K562 (cell line): ENCODE results near the gene NES. TPM values are rescaled to one million over a fixed set of nuclear protein-coding genes. Genes with fewer than 3 reads are reported as not detected.

Experiments used
- ATF7 ChIP-seq: fragments of 450-650 bp; IDR thresholded peaks from 2 replicates; pipeline ENCODE4 v1.7.1; 2014; ENCODE audit warnings: mild to moderate bottlenecking, moderate library complexity
- ELF1 ChIP-seq: fragments of 200-800 bp; sonication (Bioruptor generic); IDR thresholded peaks from 2 replicates; pipeline ENCODE4 v1.6.1; 2016; ENCODE audit warnings: missing genetic modification characterization, missing compliant biosample characterization
- KLF16 ChIP-seq: IDR thresholded peaks from 2 replicates; pipeline ENCODE4 v1.6.1; 2016; ENCODE audit warnings: antibody characterized with exemption
- MAFG ChIP-seq: fragments of 450-650 bp; conservative IDR thresholded peaks from 2 replicates; pipeline ENCODE4 v1.6.1; 2016; ENCODE audit warnings: missing genetic modification characterization, missing compliant biosample characterization
- PRDM10 ChIP-seq: fragments of 450-650 bp; IDR thresholded peaks from 2 replicates; pipeline ENCODE4 v1.6.1; 2018; ENCODE audit not compliant: partially characterized antibody
- RBBP5 ChIP-seq: fragments of 200-600 bp; sonication (generic); IDR thresholded peaks from 2 replicates; pipeline ENCODE4 v1.6.1; 2012; ENCODE audit warnings: borderline replicate concordance, mild to moderate bottlenecking, low read length, control low read depth, inconsistent platforms; ENCODE audit not compliant: insufficient read depth, poor library complexity, severe bottlenecking
- TAF1 ChIP-seq: IDR thresholded peaks from 2 replicates; pipeline ENCODE4 v1.6.1; 2011; ENCODE audit warnings: mild to moderate bottlenecking, low read length, moderate library complexity; ENCODE audit not compliant: insufficient read depth, control insufficient read depth, severe bottlenecking; ENCODE audit errors: extremely low read depth
- ZBTB17 ChIP-seq: fragments of 450-650 bp; formaldehyde crosslinking; IDR thresholded peaks from 2 replicates; pipeline ENCODE4 v1.4.0; 2020; ENCODE audit warnings: mild to moderate bottlenecking
- ZFX ChIP-seq: sonication (generic); formaldehyde crosslinking; IDR thresholded peaks from 2 replicates; pipeline ENCODE4 v1.8.0; 2022; ENCODE audit warnings: mild to moderate bottlenecking, missing genetic modification reagents, moderate library complexity
- ZNF354B ChIP-seq: fragments of 250-450 bp; sonication (Bioruptor Pico); IDR thresholded peaks from 2 replicates; pipeline ENCODE4 v1.4.0; 2020
- polyA plus RNA-seq, 8 experiments: library from polyadenylated mRNA; depleted of rRNA in 4 of 8; stranded (reverse) in 5 of 8; unstranded in 3 of 8; fragments of >200 nt; fragmentation: Nextera tagmentation in 2 of 8; fragmentation: Illumina TruSeq in 1 of 8; extraction: Ambion mirVana in 2 of 8; extraction: Trizol in 1 of 8; gene quantifications; 2 replicates each; pipeline versions ENCODE4 v1.2.1 to v1.2.3, GENCODE V29; 2011 to 2014; ENCODE audit warnings: inconsistent platforms in 1 of 8, missing spikeins in 1 of 8
- total RNA-seq, 7 experiments: library from RNA; depleted of rRNA in 6 of 7; stranded (reverse); fragments of >200 nt in 6 of 7; fragmentation: Illumina TruSeq in 2 of 7; extraction: Trizol in 2 of 7; gene quantifications; 2 replicates each; pipeline versions ENCODE4 v1.2.1 to v1.2.3, GENCODE V29; 2011 to 2021; ENCODE audit warnings: low replicate concordance in 1 of 7
- TF ChIP-seq, protein P1 (sequence below): fragments of 450-650 bp; IDR thresholded peaks from 2 replicates; pipeline ENCODE4 v1.6.1; 2016; ENCODE audit warnings: missing biosample characterization, missing genetic modification characterization
- TF ChIP-seq, protein P2 (sequence below), 2 experiments: fragments of 450-650 bp; IDR thresholded peaks; 2 replicates each; pipeline ENCODE4 v1.6.1; 2018; ENCODE audit warnings: mild to moderate bottlenecking in 2 of 2, low read depth in 1 of 2; ENCODE audit not compliant: partially characterized antibody in 2 of 2
- TF ChIP-seq, protein P3 (sequence below): fragments of 450-650 bp; IDR thresholded peaks from 2 replicates; pipeline ENCODE4 v1.6.1; 2016
- TF ChIP-seq, protein P4 (sequence below): IDR thresholded peaks from 2 replicates; pipeline ENCODE4 v1.6.1; 2011; ENCODE audit warnings: borderline replicate concordance, low read depth, mild to moderate bottlenecking, moderate library complexity, low read length; ENCODE audit not compliant: insufficient read depth, poor library complexity, severe bottlenecking

NES gene
- total and polyA plus RNA-seq, 9 of the 15 experiments (the other 6 are each of a cell fraction or from before 2014, with no cell fraction given) = 0.10 to 8.6 (median 4.2) TPM

GRCh38 chr1:156725683-156726280 lies 48.6 kb upstream of the NES start (continued):
- TF ChIP-seq, protein P1, sequence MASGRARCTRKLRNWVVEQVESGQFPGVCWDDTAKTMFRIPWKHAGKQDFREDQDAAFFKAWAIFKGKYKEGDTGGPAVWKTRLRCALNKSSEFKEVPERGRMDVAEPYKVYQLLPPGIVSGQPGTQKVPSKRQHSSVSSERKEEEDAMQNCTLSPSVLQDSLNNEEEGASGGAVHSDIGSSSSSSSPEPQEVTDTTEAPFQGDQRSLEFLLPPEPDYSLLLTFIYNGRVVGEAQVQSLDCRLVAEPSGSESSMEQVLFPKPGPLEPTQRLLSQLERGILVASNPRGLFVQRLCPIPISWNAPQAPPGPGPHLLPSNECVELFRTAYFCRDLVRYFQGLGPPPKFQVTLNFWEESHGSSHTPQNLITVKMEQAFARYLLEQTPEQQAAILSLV (tag) = no peak
- TF ChIP-seq ATF7 (peak; percentile 54; the same call in 1 of the 2 replicates), MAFG (tag) (no peak), ZFX (CRISPR knock-in tag) (no peak), ELF1 (peak; percentile 77), TAF1 (peak; percentile 39), ZNF354B (CRISPR knock-in tag) (no peak), ZBTB17 (no peak), PRDM10 (peak; percentile 29), KLF16 (peak; percentile 29; the same call in 1 of the 2 replicates), RBBP5 (peak; percentile 5)
- TF ChIP-seq, protein P2, sequence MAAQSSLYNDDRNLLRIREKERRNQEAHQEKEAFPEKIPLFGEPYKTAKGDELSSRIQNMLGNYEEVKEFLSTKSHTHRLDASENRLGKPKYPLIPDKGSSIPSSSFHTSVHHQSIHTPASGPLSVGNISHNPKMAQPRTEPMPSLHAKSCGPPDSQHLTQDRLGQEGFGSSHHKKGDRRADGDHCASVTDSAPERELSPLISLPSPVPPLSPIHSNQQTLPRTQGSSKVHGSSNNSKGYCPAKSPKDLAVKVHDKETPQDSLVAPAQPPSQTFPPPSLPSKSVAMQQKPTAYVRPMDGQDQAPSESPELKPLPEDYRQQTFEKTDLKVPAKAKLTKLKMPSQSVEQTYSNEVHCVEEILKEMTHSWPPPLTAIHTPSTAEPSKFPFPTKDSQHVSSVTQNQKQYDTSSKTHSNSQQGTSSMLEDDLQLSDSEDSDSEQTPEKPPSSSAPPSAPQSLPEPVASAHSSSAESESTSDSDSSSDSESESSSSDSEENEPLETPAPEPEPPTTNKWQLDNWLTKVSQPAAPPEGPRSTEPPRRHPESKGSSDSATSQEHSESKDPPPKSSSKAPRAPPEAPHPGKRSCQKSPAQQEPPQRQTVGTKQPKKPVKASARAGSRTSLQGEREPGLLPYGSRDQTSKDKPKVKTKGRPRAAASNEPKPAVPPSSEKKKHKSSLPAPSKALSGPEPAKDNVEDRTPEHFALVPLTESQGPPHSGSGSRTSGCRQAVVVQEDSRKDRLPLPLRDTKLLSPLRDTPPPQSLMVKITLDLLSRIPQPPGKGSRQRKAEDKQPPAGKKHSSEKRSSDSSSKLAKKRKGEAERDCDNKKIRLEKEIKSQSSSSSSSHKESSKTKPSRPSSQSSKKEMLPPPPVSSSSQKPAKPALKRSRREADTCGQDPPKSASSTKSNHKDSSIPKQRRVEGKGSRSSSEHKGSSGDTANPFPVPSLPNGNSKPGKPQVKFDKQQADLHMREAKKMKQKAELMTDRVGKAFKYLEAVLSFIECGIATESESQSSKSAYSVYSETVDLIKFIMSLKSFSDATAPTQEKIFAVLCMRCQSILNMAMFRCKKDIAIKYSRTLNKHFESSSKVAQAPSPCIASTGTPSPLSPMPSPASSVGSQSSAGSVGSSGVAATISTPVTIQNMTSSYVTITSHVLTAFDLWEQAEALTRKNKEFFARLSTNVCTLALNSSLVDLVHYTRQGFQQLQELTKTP (IDR thresholded peaks at IDR 0.05; ENCODE audit: low read depth in 1 of 2, partially characterized antibody in 2 of 2) = peak; percentile 23 to 54
- TF ChIP-seq, protein P3, sequence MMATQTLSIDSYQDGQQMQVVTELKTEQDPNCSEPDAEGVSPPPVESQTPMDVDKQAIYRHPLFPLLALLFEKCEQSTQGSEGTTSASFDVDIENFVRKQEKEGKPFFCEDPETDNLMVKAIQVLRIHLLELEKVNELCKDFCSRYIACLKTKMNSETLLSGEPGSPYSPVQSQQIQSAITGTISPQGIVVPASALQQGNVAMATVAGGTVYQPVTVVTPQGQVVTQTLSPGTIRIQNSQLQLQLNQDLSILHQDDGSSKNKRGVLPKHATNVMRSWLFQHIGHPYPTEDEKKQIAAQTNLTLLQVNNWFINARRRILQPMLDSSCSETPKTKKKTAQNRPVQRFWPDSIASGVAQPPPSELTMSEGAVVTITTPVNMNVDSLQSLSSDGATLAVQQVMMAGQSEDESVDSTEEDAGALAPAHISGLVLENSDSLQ = 0 out of 2 replicates have a peak, but pooled peaks have one; percentile 4
- TF ChIP-seq, protein P4, sequence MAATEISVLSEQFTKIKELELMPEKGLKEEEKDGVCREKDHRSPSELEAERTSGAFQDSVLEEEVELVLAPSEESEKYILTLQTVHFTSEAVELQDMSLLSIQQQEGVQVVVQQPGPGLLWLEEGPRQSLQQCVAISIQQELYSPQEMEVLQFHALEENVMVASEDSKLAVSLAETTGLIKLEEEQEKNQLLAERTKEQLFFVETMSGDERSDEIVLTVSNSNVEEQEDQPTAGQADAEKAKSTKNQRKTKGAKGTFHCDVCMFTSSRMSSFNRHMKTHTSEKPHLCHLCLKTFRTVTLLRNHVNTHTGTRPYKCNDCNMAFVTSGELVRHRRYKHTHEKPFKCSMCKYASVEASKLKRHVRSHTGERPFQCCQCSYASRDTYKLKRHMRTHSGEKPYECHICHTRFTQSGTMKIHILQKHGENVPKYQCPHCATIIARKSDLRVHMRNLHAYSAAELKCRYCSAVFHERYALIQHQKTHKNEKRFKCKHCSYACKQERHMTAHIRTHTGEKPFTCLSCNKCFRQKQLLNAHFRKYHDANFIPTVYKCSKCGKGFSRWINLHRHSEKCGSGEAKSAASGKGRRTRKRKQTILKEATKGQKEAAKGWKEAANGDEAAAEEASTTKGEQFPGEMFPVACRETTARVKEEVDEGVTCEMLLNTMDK = peak; percentile 94
